NCI-H524 treated with DMSO at 0.1 percent for 48 hours (cell line): ENCODE measurements around the gene DCK.
"Not testable (repeated sequence)": the region's sequence is repeated elsewhere in the genome, so short reads cannot be mapped to it uniquely, and the experiment has no call there.

Experiments used
- DNase-seq: peaks from one replicate; lab custom pipeline; 2025; lab: John Stamatoyannopoulos, UW

DCK gene

GRCh38 chr4:70993181-70994068 lies at the start of gene DCK:
DCK (plus strand) TSS chr4:70993649; CDS start chr4:70993836, 187 bp downstream.
- peak; percentile 62 for DNase-seq

GRCh38 chr4:70945046-70945445 lies 48.4 kb upstream of the DCK start:
- DNase-seq: no peak

- no peak for DNase-seq
These were observed 47.9 kb upstream of the DCK start for GRCh38 chr4:70945452-70946055.

- DNase-seq: no peak
These were observed 46.5 kb upstream of the DCK start for GRCh38 chr4:70946939-70947338.

GRCh38 chr4:70948665-70949260 lies 44.7 kb upstream of the DCK start:
- no peak for DNase-seq

- no peak for DNase-seq
These were observed 39.4 kb upstream of the DCK start for GRCh38 chr4:70954032-70954431.

- DNase-seq: no peak
These were observed 36.8 kb upstream of the DCK start for GRCh38 chr4:70956549-70957210.

GRCh38 chr4:70958681-70959080 lies 34.8 kb upstream of the DCK start:
- no peak for DNase-seq

- DNase-seq: no peak
These were observed 24.4 kb upstream of the DCK start for GRCh38 chr4:70969076-70969475.

- no peak for DNase-seq
These were observed 17.2 kb upstream of the DCK start for GRCh38 chr4:70976252-70976651.

- DNase-seq: no peak
These were observed 13.9 kb upstream of the DCK start for GRCh38 chr4:70979445-70980008.

GRCh38 chr4:70980196-70980595 lies 13.3 kb upstream of the DCK start:
- no peak for DNase-seq

- DNase-seq: no peak
These were observed 9.3 kb upstream of the DCK start for GRCh38 chr4:70984106-70984505.

GRCh38 chr4:70984589-70984988 lies 8.9 kb upstream of the DCK start:
- DNase-seq: no peak

- DNase-seq: no peak
These were observed 1.9 kb upstream of the DCK start for GRCh38 chr4:70991596-70991995.

- DNase-seq: no peak
These were observed 1.0 kb upstream of the DCK start for GRCh38 chr4:70992391-70992881.

- DNase-seq: no peak
These were observed 569 bp downstream of the DCK start for GRCh38 chr4:70994069-70994366.

GRCh38 chr4:70994387-70995099 lies 1.1 kb downstream of the DCK start:
- no peak for DNase-seq

GRCh38 chr4:70996018-70996360 lies 2.5 kb downstream of the DCK start:
- DNase-seq: no peak

- DNase-seq: no peak
These were observed 3.6 kb downstream of the DCK start for GRCh38 chr4:70997036-70997435.

- no peak for DNase-seq
These were observed 4.1 kb downstream of the DCK start for GRCh38 chr4:70997546-70997945.

GRCh38 chr4:70999639-71000038 lies 6.2 kb downstream of the DCK start:
- not testable (repeated sequence) for DNase-seq
